Memory B cell (primary cell): ENCODE results near the gene PARP4.
"Not testable (repeated sequence)": the region's sequence is repeated elsewhere in the genome, so short reads cannot be mapped to it uniquely, and the experiment has no call there.

Experiments
- ATAC-seq: fragments of 150-1000 bp; cut with Tn5 transposase; 2 replicates; pipeline ENCODE4 v1.10.0; 2021; ENCODE audit warnings: low read depth, mild to moderate bottlenecking, moderate library complexity
- DNase-seq, 2 donors: peaks; one replicate each; pipeline ENCODE4 v3.0.0; 2022; ENCODE audit warnings: low spot score in 2 of 2
- H3K27ac Mint-ChIP-seq: one replicate; pipeline ENCODE4 v1.8.0; 2022; ENCODE audit warnings: mild to moderate bottlenecking, moderate library complexity, mixed read lengths
- H3K27me3 Mint-ChIP-seq: one replicate; pipeline ENCODE4 v1.8.0; 2022; ENCODE audit warnings: mixed read lengths
- H3K36me3 Mint-ChIP-seq: one replicate; pipeline ENCODE4 v1.8.0; 2022; ENCODE audit warnings: mild to moderate bottlenecking, mixed read lengths
- H3K4me1 Mint-ChIP-seq: one replicate; pipeline ENCODE4 v1.8.0; 2022; ENCODE audit warnings: mixed read lengths
- H3K4me3 Mint-ChIP-seq: one replicate; pipeline ENCODE4 v1.8.0; 2022; ENCODE audit warnings: mild to moderate bottlenecking, moderate library complexity, mixed read lengths
- H3K9me3 Mint-ChIP-seq: one replicate; pipeline ENCODE4 v1.8.0; 2022; ENCODE audit warnings: mixed read lengths

Gene PARP4

GRCh38 chr13:24452044-24452443 is 60.5 kb downstream of the PARP4 start:
- Mint-ChIP-seq H3K4me3 (no peak overlapping the region), H3K27me3 (no peaks in the 10 kb centered on the region), H3K27ac (no peak overlapping the region), H3K9me3 (no peaks in the 10 kb centered on the region), H3K4me1 (no peaks in the 10 kb centered on the region), H3K36me3 (peaks cover 45% of the 10 kb centered on the region)
- DNase-seq (no peak), ATAC-seq (no peak)

GRCh38 chr13:24450530-24450929 is 62.0 kb downstream of the PARP4 start:
- Mint-ChIP-seq H3K27ac (no peak overlapping the region), H3K4me3 (no peak overlapping the region), H3K27me3 (no peaks in the 10 kb centered on the region), H3K4me1 (no peaks in the 10 kb centered on the region), H3K36me3 (peaks cover 43% of the 10 kb centered on the region), H3K9me3 (no peaks in the 10 kb centered on the region)
- no peak for DNase-seq
- ATAC-seq = no peak

GRCh38 chr13:24444851-24445250 is 67.7 kb downstream of the PARP4 start:
- DNase-seq, H3K4me1 Mint-ChIP-seq, ATAC-seq, H3K9me3 Mint-ChIP-seq, H3K27ac Mint-ChIP-seq, H3K4me3 Mint-ChIP-seq, H3K27me3 Mint-ChIP-seq: not testable (repeated sequence)
- peaks cover 39% of the 10 kb centered on the region for H3K36me3 Mint-ChIP-seq

- H3K4me1 Mint-ChIP-seq = no peaks in the 10 kb centered on the region
- DNase-seq (no peak), ATAC-seq (no peak)
- H3K36me3 Mint-ChIP-seq = peaks cover 32% of the 10 kb centered on the region
- H3K27ac Mint-ChIP-seq = no peak overlapping the region
- H3K4me3 Mint-ChIP-seq = no peak overlapping the region
- no peaks in the 10 kb centered on the region for H3K27me3 Mint-ChIP-seq
- no peaks in the 10 kb centered on the region for H3K9me3 Mint-ChIP-seq
These were observed 69.2 kb downstream of the PARP4 start for GRCh38 chr13:24443366-24443765.

- H3K27me3 Mint-ChIP-seq, DNase-seq, H3K4me1 Mint-ChIP-seq, H3K4me3 Mint-ChIP-seq, H3K9me3 Mint-ChIP-seq, ATAC-seq, H3K27ac Mint-ChIP-seq: not testable (repeated sequence)
- peaks cover 43% of the 10 kb centered on the region for H3K36me3 Mint-ChIP-seq
These were observed 86.5 kb downstream of the PARP4 start for GRCh38 chr13:24426045-24426444.

GRCh38 chr13:24419668-24420067 is 92.9 kb downstream of the PARP4 start:
- peaks cover 29% of the 10 kb centered on the region for H3K36me3 Mint-ChIP-seq
- not testable (repeated sequence) for H3K4me1 Mint-ChIP-seq, DNase-seq, H3K27ac Mint-ChIP-seq, H3K4me3 Mint-ChIP-seq, H3K9me3 Mint-ChIP-seq, H3K27me3 Mint-ChIP-seq, ATAC-seq

GRCh38 chr13:24407844-24408243 is 104.7 kb downstream of the PARP4 start:
- Mint-ChIP-seq H3K27ac (no peak overlapping the region), H3K4me3 (no peak overlapping the region)

GRCh38 chr13:24406524-24406923 is 106.1 kb downstream of the PARP4 start:
- Mint-ChIP-seq H3K4me3 (no peak overlapping the region), H3K27ac (no peak overlapping the region)

More at GRCh38 chr13:24407844-24408243, 104.7 kb downstream of the PARP4 start:
- Mint-ChIP-seq H3K27me3 (peaks cover 5% of the 10 kb centered on the region), H3K9me3 (no peaks in the 10 kb centered on the region), H3K36me3 (no peaks in the 10 kb centered on the region), H3K4me1 (no peaks in the 10 kb centered on the region)
- ATAC-seq (peak; percentile 35), DNase-seq (no peak)

GRCh38 chr13:24396821-24397220 is 115.8 kb downstream of the PARP4 start:
- H3K36me3 Mint-ChIP-seq = no peaks in the 10 kb centered on the region
- no peak overlapping the region for H3K27ac Mint-ChIP-seq
- peaks cover 4% of the 10 kb centered on the region for H3K9me3 Mint-ChIP-seq
- no peaks in the 10 kb centered on the region for H3K4me1 Mint-ChIP-seq
- no peaks in the 10 kb centered on the region for H3K27me3 Mint-ChIP-seq
- H3K4me3 Mint-ChIP-seq = no peak overlapping the region
- ATAC-seq = no peak
- no peak for DNase-seq

More at GRCh38 chr13:24406524-24406923, 106.1 kb downstream of the PARP4 start:
- no peak for DNase-seq
- no peak for ATAC-seq
- no peaks in the 10 kb centered on the region for H3K36me3 Mint-ChIP-seq
- H3K9me3 Mint-ChIP-seq = no peaks in the 10 kb centered on the region
- H3K4me1 Mint-ChIP-seq = no peaks in the 10 kb centered on the region
- H3K27me3 Mint-ChIP-seq = peaks cover 5% of the 10 kb centered on the region

GRCh38 chr13:24392972-24393371 is 119.6 kb downstream of the PARP4 start:
- Mint-ChIP-seq H3K4me3 (no peak overlapping the region), H3K9me3 (peaks cover 4% of the 10 kb centered on the region), H3K36me3 (no peaks in the 10 kb centered on the region), H3K27me3 (peaks cover 7% of the 10 kb centered on the region), H3K27ac (no peak overlapping the region), H3K4me1 (no peaks in the 10 kb centered on the region)
- no peak for ATAC-seq
- no peak for DNase-seq

- H3K27me3 Mint-ChIP-seq, H3K4me1 Mint-ChIP-seq: not testable (repeated sequence)
These were observed 120.6 kb downstream of the PARP4 start for GRCh38 chr13:24391771-24392683.

GRCh38 chr13:24390795-24391194 is 121.8 kb downstream of the PARP4 start:
- DNase-seq, ATAC-seq: not testable (repeated sequence)

More at GRCh38 chr13:24391771-24392683, 120.6 kb downstream of the PARP4 start:
- H3K36me3 Mint-ChIP-seq, DNase-seq, H3K9me3 Mint-ChIP-seq, H3K27ac Mint-ChIP-seq, ATAC-seq, H3K4me3 Mint-ChIP-seq: not testable (repeated sequence)

GRCh38 chr13:24389506-24389905 is 123.1 kb downstream of the PARP4 start:
- DNase-seq (no peak), ATAC-seq (no peak)
- Mint-ChIP-seq H3K36me3 (no peaks in the 10 kb centered on the region), H3K27me3 (peaks cover 10% of the 10 kb centered on the region), H3K4me1 (no peaks in the 10 kb centered on the region), H3K27ac (no peak overlapping the region), H3K4me3 (no peak overlapping the region), H3K9me3 (no peaks in the 10 kb centered on the region)

More at GRCh38 chr13:24390795-24391194, 121.8 kb downstream of the PARP4 start:
- H3K4me3 Mint-ChIP-seq, H3K27me3 Mint-ChIP-seq, H3K9me3 Mint-ChIP-seq, H3K27ac Mint-ChIP-seq, H3K4me1 Mint-ChIP-seq, H3K36me3 Mint-ChIP-seq: not testable (repeated sequence)

- not testable (repeated sequence) for ATAC-seq, H3K36me3 Mint-ChIP-seq, H3K27ac Mint-ChIP-seq, DNase-seq, H3K4me1 Mint-ChIP-seq, H3K4me3 Mint-ChIP-seq, H3K9me3 Mint-ChIP-seq
- peaks cover 10% of the 10 kb centered on the region for H3K27me3 Mint-ChIP-seq
These were observed 123.8 kb downstream of the PARP4 start for GRCh38 chr13:24388743-24389142.
